GM12878 (cell line): ENCODE measurements around the gene GFM2. TPM values are rescaled to one million over a fixed set of nuclear protein-coding genes. Genes with fewer than 3 reads are reported as not detected.

ENCODE experiments used
- ATAC-seq: fragments of 200-7000 bp; cut with Tn5 transposase; 3 replicates; pipeline ENCODE4 v1.9.1; 2020; ENCODE audit warnings: mild to moderate bottlenecking, moderate library complexity
- Bru-seq: library from RNA; stranded (reverse); fragments of 400-500 nt; gene quantifications from one replicate; lab custom pipeline; 2021; lab: Mats Ljungman, UMichigan
- BruChase-seq, 2 experiments: library from RNA; stranded (reverse); fragments of 400-500 nt; gene quantifications; one replicate each; lab custom pipeline; 2021; lab: Mats Ljungman, UMichigan
- BruUV-seq: library from RNA; stranded (reverse); fragments of 400-500 nt; replicated peaks from 2 replicates; lab custom pipeline; 2021; lab: Mats Ljungman, UMichigan
- CTCF ChIA-PET: fragments of 300-600 bp; sonication (Branson Sonifier 250); formaldehyde crosslinking; extraction: SDS; loops from one replicate; lab custom pipeline; 2021; ENCODE audit warnings: inconsistent platforms; lab: Yijun Ruan, JAX
- POLR2A ChIA-PET: fragments of 350-600 bp; formaldehyde crosslinking; extraction: SDS; loops from one replicate; lab custom pipeline; 2021; ENCODE audit warnings: inconsistent platforms; lab: Charles Lee
- RAD21 ChIA-PET: fragments of 300-600 bp; sonication (Branson Sonifier 250); formaldehyde crosslinking; loops from one replicate; lab custom pipeline; 2023; ENCODE audit warnings: antibody characterized with exemption; ENCODE audit not compliant: unreplicated experiment; lab: Charles Lee
- SMC1A ChIA-PET: fragments of 300-600 bp; sonication (Branson Sonifier 250); formaldehyde crosslinking; loops from one replicate; lab custom pipeline; 2023; ENCODE audit not compliant: unreplicated experiment, uncharacterized antibody; lab: Charles Lee
- DNase-seq: peaks from one replicate; pipeline ENCODE4 v3.0.0-alpha.2; 2011; ENCODE audit warnings: low read depth, low spot score
- FAIRE-seq: peaks from 3 replicates; lab custom pipeline; 2011; peaks lifted over from hg19 to GRCh38; lab: Jason Lieb, UNC
- H2AFZ ChIP-seq: 2 replicates; pipeline ENCODE4 v1.6.0; 2011; ENCODE audit warnings: low read depth, low read length, control low read depth; ENCODE audit not compliant: control insufficient read depth
- H3K27ac ChIP-seq: 2 replicates; pipeline ENCODE4 v1.5.1; 2011; ENCODE audit warnings: control low read depth; ENCODE audit not compliant: control insufficient read depth, insufficient read depth
- H3K27me3 ChIP-seq, 2 experiments: replicated peaks in 1 of 2; 2 replicates each; pipeline versions ENCODE4 v1.6.0 to v1.6.1; 2011; ENCODE audit warnings: low read length in 1 of 2; ENCODE audit not compliant: control insufficient read depth in 2 of 2, insufficient read depth in 2 of 2
- H3K36me3 ChIP-seq, 2 experiments: 2 replicates each; pipeline ENCODE4 v1.5.1; 2011; ENCODE audit warnings: low read length in 1 of 2; ENCODE audit not compliant: control insufficient read depth in 2 of 2, insufficient read depth in 2 of 2
- H3K4me1 ChIP-seq: 2 replicates; pipeline ENCODE4 v1.6.1; 2011; ENCODE audit warnings: mild to moderate bottlenecking, low read length, moderate library complexity, mixed read lengths; ENCODE audit not compliant: control insufficient read depth, insufficient read depth
- H3K4me2 ChIP-seq: 2 replicates; pipeline ENCODE4 v1.6.0; 2011; ENCODE audit warnings: control low read depth; ENCODE audit not compliant: control insufficient read depth, insufficient read depth
- H3K4me3 ChIP-seq: fragments of 200-600 bp; sonication (generic); 2 replicates; pipeline ENCODE4 v1.5.1; 2016
- H3K79me2 ChIP-seq: 2 replicates; pipeline ENCODE4 v1.6.0; 2011; ENCODE audit warnings: low read length; ENCODE audit not compliant: control insufficient read depth, insufficient read depth
- H3K9ac ChIP-seq: 2 replicates; pipeline ENCODE4 v1.8.0; 2011; ENCODE audit warnings: low read length, control low read depth, mixed read lengths; ENCODE audit not compliant: control insufficient read depth, insufficient read depth
- H3K9me3 ChIP-seq: replicated peaks from 3 replicates; pipeline ENCODE4 v1.5.1; 2011; ENCODE audit warnings: mild to moderate bottlenecking, low read length; ENCODE audit not compliant: control insufficient read depth, insufficient read depth
- H4K20me1 ChIP-seq: 2 replicates; pipeline ENCODE4 v1.6.0; 2011; ENCODE audit not compliant: control insufficient read depth, insufficient read depth
- CHD4 ChIP-seq: fragments of 200-600 bp; sonication (generic); IDR thresholded peaks from 2 replicates; pipeline ENCODE4 v1.6.1; 2016; ENCODE audit warnings: mild to moderate bottlenecking
- DPF2 ChIP-seq: fragments of 450-650 bp; IDR thresholded peaks from 2 replicates; pipeline ENCODE4 v1.6.1; 2017; ENCODE audit warnings: mild to moderate bottlenecking
- FOS ChIP-seq: IDR thresholded peaks from 3 replicates; pipeline ENCODE4 v1.6.1; 2011; ENCODE audit warnings: borderline replicate concordance; ENCODE audit not compliant: insufficient read length; ENCODE audit errors: extremely low read depth
- HCFC1 ChIP-seq: fragments of 150-350 bp; IDR thresholded peaks from 2 replicates; pipeline ENCODE4 v1.6.1; 2014; ENCODE audit warnings: low read length
- NFXL1 ChIP-seq: fragments of 450-650 bp; IDR thresholded peaks from 2 replicates; pipeline ENCODE4 v1.6.1; 2017; ENCODE audit warnings: antibody characterized with exemption, mild to moderate bottlenecking, borderline replicate concordance
- NR2C2 ChIP-seq: IDR thresholded peaks from 2 replicates; pipeline ENCODE4 v1.6.1; 2011; ENCODE audit warnings: borderline replicate concordance, low read depth; ENCODE audit not compliant: control insufficient read depth, insufficient read length
- PAX8 ChIP-seq: fragments of 450-650 bp; IDR thresholded peaks from 2 replicates; pipeline ENCODE4 v1.6.1; 2017; ENCODE audit warnings: mild to moderate bottlenecking, moderate library complexity
- POU2F2 ChIP-seq: IDR thresholded peaks from 3 replicates; pipeline ENCODE4 v1.6.1; 2011; ENCODE audit warnings: low read depth, mild to moderate bottlenecking, low read length, borderline replicate concordance
- SMAD5 ChIP-seq: IDR thresholded peaks from 2 replicates; pipeline ENCODE4 v1.6.1; 2016; ENCODE audit warnings: antibody characterized with exemption, low read depth
- TBL1XR1 ChIP-seq: IDR thresholded peaks from 2 replicates; pipeline ENCODE4 v1.6.1; 2012; ENCODE audit warnings: low read depth, low read length, improper control_type of control experiment
- TCF12 ChIP-seq: IDR thresholded peaks from 2 replicates; pipeline ENCODE4 v1.6.1; 2011; ENCODE audit warnings: low read depth, mild to moderate bottlenecking, low read length
- ZNF622 ChIP-seq: fragments of 450-650 bp; IDR thresholded peaks from 2 replicates; pipeline ENCODE4 v1.6.1; 2017; ENCODE audit warnings: mild to moderate bottlenecking, inconsistent platforms
- WGBS: methylation state at CpG from one replicate; pipeline ENCODE4 v1.1.6; 2016; ENCODE audit warnings: low lambda C conversion rate; ENCODE audit not compliant: insufficient replicate concordance, insufficient coverage; ENCODE audit errors: missing lambda C conversion rate; 5-methylcytosine and 5-hydroxymethylcytosine counted together
- in situ Hi-C: fragments of 300-500 bp; cut with MboI; formaldehyde crosslinking; loops from 9 replicates; pipeline ENCODE4 v1.14.3; 2018; ENCODE audit warnings: mixed read lengths
- intact Hi-C: fragments of 100-400 bp; cut with micrococcal nuclease; formaldehyde crosslinking; loops from one replicate; pipeline ENCODE4 v1.14.2; 2022; ENCODE audit not compliant: unreplicated experiment
- long read RNA-seq, 2 experiments: library from polyadenylated mRNA; unstranded; transcript quantifications; one replicate each; pipeline ENCODE4 v2.0.0, GENCODE V29; 2019 to 2020
- polyA minus RNA-seq, 3 experiments: library from RNA; depleted of rRNA, polyadenylated mRNA; stranded (reverse); fragments of >200 nt; gene quantifications; 2 replicates each; pipeline ENCODE4 v1.2.3, GENCODE V29; 2011
- polyA plus RNA-seq, 11 experiments: library from polyadenylated mRNA; depleted of rRNA in 4 of 11; unstranded in 6 of 11; stranded (reverse) in 5 of 11; fragments of >200 nt; fragmentation: Nextera tagmentation in 4 of 11; fragmentation: Illumina TruSeq in 1 of 11; extraction: Ambion mirVana in 4 of 11; extraction: Trizol in 1 of 11; gene quantifications; 1 replicate in 1 of 11; 2 replicates in 10 of 11; pipeline versions ENCODE4 v1.2.1 to v1.2.3, GENCODE V29; 2011 to 2016; ENCODE audit warnings: inconsistent platforms in 2 of 11, missing spikeins in 2 of 11, low read depth in 1 of 11
- total RNA-seq, 4 experiments: library from RNA; depleted of rRNA in 3 of 4; stranded (reverse); fragments of >200 nt in 3 of 4; fragmentation: Illumina TruSeq in 1 of 4; extraction: Trizol in 1 of 4; gene quantifications; 2 replicates each; pipeline versions ENCODE4 v1.2.1 to v1.2.3, GENCODE V29; 2013 to 2021
- TF ChIP-seq, protein P1 (sequence below): IDR thresholded peaks from 2 replicates; pipeline ENCODE4 v1.6.1; 2012; ENCODE audit warnings: low read depth, low read length, improper control_type of control experiment
- TF ChIP-seq, protein P2 (sequence below): IDR thresholded peaks from 2 replicates; pipeline ENCODE4 v1.6.1; 2011; ENCODE audit warnings: borderline replicate concordance, low read depth, mild to moderate bottlenecking, moderate library complexity, mixed read lengths, low read length; ENCODE audit not compliant: insufficient read depth; ENCODE audit errors: extremely low read length

The GFM2 gene, protein sequence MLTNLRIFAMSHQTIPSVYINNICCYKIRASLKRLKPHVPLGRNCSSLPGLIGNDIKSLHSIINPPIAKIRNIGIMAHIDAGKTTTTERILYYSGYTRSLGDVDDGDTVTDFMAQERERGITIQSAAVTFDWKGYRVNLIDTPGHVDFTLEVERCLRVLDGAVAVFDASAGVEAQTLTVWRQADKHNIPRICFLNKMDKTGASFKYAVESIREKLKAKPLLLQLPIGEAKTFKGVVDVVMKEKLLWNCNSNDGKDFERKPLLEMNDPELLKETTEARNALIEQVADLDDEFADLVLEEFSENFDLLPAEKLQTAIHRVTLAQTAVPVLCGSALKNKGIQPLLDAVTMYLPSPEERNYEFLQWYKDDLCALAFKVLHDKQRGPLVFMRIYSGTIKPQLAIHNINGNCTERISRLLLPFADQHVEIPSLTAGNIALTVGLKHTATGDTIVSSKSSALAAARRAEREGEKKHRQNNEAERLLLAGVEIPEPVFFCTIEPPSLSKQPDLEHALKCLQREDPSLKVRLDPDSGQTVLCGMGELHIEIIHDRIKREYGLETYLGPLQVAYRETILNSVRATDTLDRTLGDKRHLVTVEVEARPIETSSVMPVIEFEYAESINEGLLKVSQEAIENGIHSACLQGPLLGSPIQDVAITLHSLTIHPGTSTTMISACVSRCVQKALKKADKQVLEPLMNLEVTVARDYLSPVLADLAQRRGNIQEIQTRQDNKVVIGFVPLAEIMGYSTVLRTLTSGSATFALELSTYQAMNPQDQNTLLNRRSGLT
- 101 and 103 TPM in 2 replicates for total RNA-seq (2013; cell fraction: nucleolus; rRNA removed)
- total RNA-seq (2014; rRNA removed) (32.2 and 37.4 TPM in 2 replicates), total RNA-seq (2014; rRNA removed; fragmentation: Illumina TruSeq; extraction: Trizol) (31.1 and 33.2 TPM in 2 replicates), total RNA-seq (2021) (22.1 and 24.3 TPM in 2 replicates), polyA plus RNA-seq (2011; rRNA removed) (51.3 and 73.2 TPM in 2 replicates), polyA plus RNA-seq (2014; fragmentation: Illumina TruSeq; extraction: Trizol) (30.2 and 38.1 TPM in 2 replicates), polyA plus RNA-seq (2014; fragmentation: Nextera tagmentation; extraction: Ambion mirVana) (10 to 100 TPM; 19.9 to 26.0 TPM), polyA plus RNA-seq (2014; rRNA removed) (29.6 and 33.2 TPM in 2 replicates), polyA plus RNA-seq (2016; fragmentation: Nextera tagmentation; extraction: Ambion mirVana) (10 to 100 TPM; 39.5 to 41.9 TPM), polyA minus RNA-seq (2011; rRNA and poly(A)+ RNA removed) (28.2 and 37.7 TPM in 2 replicates), Bru-seq, nascent RNA (percentile 79 among the genes with signal in this experiment), BruChase-seq, experiment 1, labeled RNA remaining after a 6-hour chase (percentile 75 among the genes with signal in this experiment), BruChase-seq, experiment 2, labeled RNA remaining after a 2-hour chase (percentile 82 among the genes with signal in this experiment)
- 9.9 TPM for polyA plus RNA-seq (2011; ENCODE audit: low read depth)
- 18.3 and 19.4 TPM in 2 replicates for polyA plus RNA-seq (2011; cell fraction: cytosol; rRNA removed)
- polyA plus RNA-seq (2011; cell fraction: nucleus; rRNA removed): 89.2 and 101 TPM in 2 replicates
- polyA plus RNA-seq (2012): 15.7 and 19.5 TPM in 2 replicates
- 9.1 and 10.6 TPM in 2 replicates for polyA minus RNA-seq (2011; cell fraction: cytosol; rRNA and poly(A)+ RNA removed)
- polyA minus RNA-seq (2011; cell fraction: nucleus; rRNA and poly(A)+ RNA removed): 39.3 and 45.6 TPM in 2 replicates
- long read RNA-seq, experiment 1, transcript GFM2-201 (21 exons, 3,249 nt): major isoform, 15 of 26 reads
- long read RNA-seq, experiment 1, partial matches to known transcripts: 6 of 26 reads
- long read RNA-seq, experiment 1, other reads (novel, unspliced or antisense): 5 of 26 reads
- long read RNA-seq, experiment 2, transcript GFM2-202 (20 exons, 2,856 nt): minor isoform, 7 of 241 reads
- long read RNA-seq, experiment 2, transcript GFM2-201 (21 exons, 3,249 nt): major isoform, 176 of 241 reads
- long read RNA-seq, experiment 2, partial matches to known transcripts: 27 of 241 reads
- long read RNA-seq, experiment 2, other reads (novel, unspliced or antisense): 30 of 241 reads

DNA sequence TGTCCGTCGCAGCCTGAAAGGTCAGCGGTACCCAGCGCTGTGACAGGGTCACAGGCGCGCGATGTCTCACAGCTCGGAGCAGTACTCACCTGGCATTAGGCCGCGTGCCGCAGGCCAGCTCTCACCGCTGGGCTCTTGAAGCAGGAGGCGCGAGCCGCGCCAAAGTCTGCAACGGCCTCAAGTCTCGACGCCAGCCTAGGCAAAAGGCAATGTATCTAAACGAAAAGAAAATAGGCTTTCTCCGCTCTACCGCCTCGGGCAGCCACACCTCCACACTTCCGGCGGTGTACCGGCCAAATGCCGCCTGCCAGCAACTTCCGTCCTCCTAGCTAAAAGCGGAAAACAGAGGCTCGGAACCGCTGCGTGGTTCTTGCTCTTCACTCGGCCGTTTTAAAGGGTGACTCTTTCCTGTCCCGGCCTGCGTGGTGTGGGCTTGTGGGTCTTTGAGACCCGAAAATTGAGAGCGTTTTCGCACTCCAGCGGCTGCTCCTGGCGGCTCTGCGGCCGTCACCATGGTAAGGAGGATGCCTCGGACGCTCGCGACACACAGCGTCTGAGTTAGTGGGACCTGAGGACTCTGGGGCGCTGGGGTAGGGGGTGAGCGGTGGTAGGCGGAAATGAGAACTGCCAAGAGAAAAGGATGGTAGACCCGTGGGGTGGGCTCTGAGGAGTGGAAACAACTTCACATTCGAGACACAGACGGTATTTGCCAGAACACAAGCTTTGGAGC, at the start of gene GFM2, which contains the start of gene NSA2:
TSS of gene GFM2 (minus strand) at position 269 of the 730 bp plus-strand sequence. CDS start 3,375 bp downstream, outside the sequence.
TSS of gene NSA2 (plus strand) at position 401 of the 730 bp plus-strand sequence. CDS start at position 513, 112 bp downstream.
- in situ Hi-C loops: no loop called here
- SMC1A ChIA-PET: interaction anchor here (0.9 to 1.6 kb wide), 5 partner anchors 8 to 135 kb away, joined by 3 to 5 read pairs (median 4); no protein-coding TSS in a partner anchor
- RAD21 ChIA-PET: no interaction called here
- DNase-seq (peak; percentile 88), FAIRE-seq (peak; percentile 59), ATAC-seq (peak; percentile 85)
- Histone ChIP-seq H3K4me3 (peak within 1 kb of the TSS; percentile 94), H4K20me1 (no peaks in the 10 kb centered on the region), H3K79me2 (peaks cover 38% of the 10 kb centered on the region), H3K27me3 (no peaks in the 10 kb centered on the region), H3K9me3 (no peaks in the 10 kb centered on the region), H3K4me1 (peaks cover 9% of the 10 kb centered on the region), H3K27ac (peak within 1 kb of the TSS; percentile 81), H3K4me2 (peak within 1 kb of the TSS; percentile 75), H3K36me3 (peaks cover 0 to 13% of the 10 kb centered on the region in 2 experiments), H3K9ac (peak within 1 kb of the TSS; percentile 86), H2AFZ (peak within 1 kb of the TSS; percentile 86)
- POLR2A ChIA-PET: interaction anchor here (0.9 kb wide), 1 partner anchor 82 kb away, joined by 3 read pairs; the partner anchor contains the start of gene HEXB
- 1% methylated on average over 54 of the region's 54 CpGs for WGBS
- CTCF ChIA-PET: interaction anchor here (0.6 to 1.3 kb wide), 4 partner anchors 8 to 29 kb away, joined by 3 to 4 read pairs (median 4); no protein-coding TSS in a partner anchor
- intact Hi-C loops: loop anchor here (5.0 kb wide), 3 partner anchors 150 to 1490 kb away; no protein-coding TSS in a partner anchor
- no TSS peak for BruUV-seq
- no peak; the same call in 1 of the 2 replicates for TF ChIP-seq TBL1XR1
- no peak for TF ChIP-seq NR2C2
- TF ChIP-seq HCFC1: peak; percentile 91
- no peak for TF ChIP-seq PAX8
- TF ChIP-seq SMAD5: peak; percentile 70; the same call in 1 of the 2 replicates
- no peak for TF ChIP-seq NFXL1
- TF ChIP-seq CHD4: no peak
- TF ChIP-seq, protein P1, sequence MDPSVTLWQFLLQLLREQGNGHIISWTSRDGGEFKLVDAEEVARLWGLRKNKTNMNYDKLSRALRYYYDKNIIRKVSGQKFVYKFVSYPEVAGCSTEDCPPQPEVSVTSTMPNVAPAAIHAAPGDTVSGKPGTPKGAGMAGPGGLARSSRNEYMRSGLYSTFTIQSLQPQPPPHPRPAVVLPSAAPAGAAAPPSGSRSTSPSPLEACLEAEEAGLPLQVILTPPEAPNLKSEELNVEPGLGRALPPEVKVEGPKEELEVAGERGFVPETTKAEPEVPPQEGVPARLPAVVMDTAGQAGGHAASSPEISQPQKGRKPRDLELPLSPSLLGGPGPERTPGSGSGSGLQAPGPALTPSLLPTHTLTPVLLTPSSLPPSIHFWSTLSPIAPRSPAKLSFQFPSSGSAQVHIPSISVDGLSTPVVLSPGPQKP: peak; percentile 99
- TF ChIP-seq TCF12: no peak
- TF ChIP-seq, protein P2, sequence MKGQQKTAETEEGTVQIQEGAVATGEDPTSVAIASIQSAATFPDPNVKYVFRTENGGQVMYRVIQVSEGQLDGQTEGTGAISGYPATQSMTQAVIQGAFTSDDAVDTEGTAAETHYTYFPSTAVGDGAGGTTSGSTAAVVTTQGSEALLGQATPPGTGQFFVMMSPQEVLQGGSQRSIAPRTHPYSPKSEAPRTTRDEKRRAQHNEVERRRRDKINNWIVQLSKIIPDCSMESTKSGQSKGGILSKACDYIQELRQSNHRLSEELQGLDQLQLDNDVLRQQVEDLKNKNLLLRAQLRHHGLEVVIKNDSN: peak; percentile 7
- peak; percentile 88; the same call in 2 of the 3 replicates for TF ChIP-seq POU2F2
- TF ChIP-seq DPF2: no peak
- TF ChIP-seq ZNF622: no peak
- no peak for TF ChIP-seq FOS
